ENCODE results near the gene GID8. TPM values are rescaled to one million over a fixed set of nuclear protein-coding genes. Genes with fewer than 3 reads are reported as not detected.

GID8 gene
- total and polyA plus RNA-seq, 7 donors = 17.4 to 36.5 (median 25.9) TPM

GRCh38 chr20:62969939-62970306 lies 32.0 kb downstream of the GID8 start:
- TF ChIP-seq CTCF (IDR thresholded peaks at IDR 0.05) (no peak), POLR2AphosphoS5 (IDR thresholded peaks at IDR 0.05) (no peak), EP300 (IDR thresholded peaks at IDR 0.05) (no peak), POLR2A (IDR thresholded peaks at IDR 0.05) (no peak)
- H3K27ac ChIP-seq = no peak overlapping the region
- intact Hi-C loops (cut with DNase I) = no loop called here
- no peak overlapping the region for H3K4me3 ChIP-seq
- no peaks in the 10 kb centered on the region for H3K9me3 ChIP-seq
- peaks cover 0 to 11% (median 10%) of the 10 kb centered on the region in 4 donors for H3K4me1 ChIP-seq
- peaks cover 32 to 53% (median 44%) of the 10 kb centered on the region in 3 donors for H3K27me3 ChIP-seq
- 61 to 78% methylated on average over 8 of the region's 8 CpGs for WGBS, 2 donors
- no peak for DNase-seq
- no peaks in the 10 kb centered on the region for H3K36me3 ChIP-seq

- Histone ChIP-seq H3K36me3 (no peaks in the 10 kb centered on the region), H3K27ac (no peak overlapping the region), H3K4me3 (no peak overlapping the region), H3K27me3 (peaks cover 33 to 59% (median 50%) of the 10 kb centered on the region in 3 donors), H3K4me1 (peaks cover 0 to 11% (median 10%) of the 10 kb centered on the region in 4 donors), H3K9me3 (no peaks in the 10 kb centered on the region)
- no peak for DNase-seq
- intact Hi-C loops (cut with DNase I) = no loop called here
- no peak for TF ChIP-seq CTCF (IDR thresholded peaks at IDR 0.05)
- no peak for TF ChIP-seq EP300 (IDR thresholded peaks at IDR 0.05)
- TF ChIP-seq POLR2A (IDR thresholded peaks at IDR 0.05) = no peak
- 55 to 61% methylated on average over 33 of the region's 33 CpGs for WGBS, 2 donors
These were observed 32.6 kb downstream of the GID8 start for GRCh38 chr20:62970307-62971210.

GRCh38 chr20:62971211-62971949 lies 33.4 kb downstream of the GID8 start:
- H3K4me3 ChIP-seq = no peak overlapping the region
- TF ChIP-seq POLR2AphosphoS5 (IDR thresholded peaks at IDR 0.05) (no peak), CTCF (IDR thresholded peaks at IDR 0.05) (no peak), POLR2A (IDR thresholded peaks at IDR 0.05) (no peak), EP300 (IDR thresholded peaks at IDR 0.05) (no peak)
- intact Hi-C loops (cut with DNase I) = no loop called here
- H3K27me3 ChIP-seq = peaks cover 34 to 67% (median 59%) of the 10 kb centered on the region in 3 donors
- H3K9me3 ChIP-seq = no peaks in the 10 kb centered on the region
- 60 to 82% methylated on average over 10 of the region's 10 CpGs for WGBS, 2 donors
- H3K27ac ChIP-seq = no peak overlapping the region
- peaks cover 0 to 11% (median 10%) of the 10 kb centered on the region in 4 donors for H3K4me1 ChIP-seq
- no peak for DNase-seq
- H3K36me3 ChIP-seq = no peaks in the 10 kb centered on the region

GRCh38 chr20:62971950-62972844 lies 34.2 kb downstream of the GID8 start:
- TF ChIP-seq CTCF (IDR thresholded peaks at IDR 0.05) (peak; percentile 89 to 97 (median 94)), POLR2A (IDR thresholded peaks at IDR 0.05) (no peak), EP300 (IDR thresholded peaks at IDR 0.05) (no peak), POLR2AphosphoS5 (IDR thresholded peaks at IDR 0.05) (no peak)
- peak; percentile 92 for DNase-seq
- WGBS, 2 donors = 5% methylated on average over 38 of the region's 38 CpGs
- Histone ChIP-seq H3K36me3 (no peaks in the 10 kb centered on the region), H3K4me3 (peak overlapping the region in 3 of 4 donors; percentile 16 to 31 (median 28)), H3K27ac (no peak overlapping the region), H3K9me3 (no peaks in the 10 kb centered on the region), H3K4me1 (peaks cover 0 to 11% (median 10%) of the 10 kb centered on the region in 4 donors), H3K27me3 (peaks cover 41 to 76% (median 66%) of the 10 kb centered on the region in 3 donors)
- intact Hi-C loops (cut with DNase I) = loop anchor here (1.0 kb wide), 1 partner anchor 37 kb away; no protein-coding TSS in a partner anchor
